HepG2 (cell line): Measurements from ENCODE around the gene TMX2. TPM values are rescaled to one million over a fixed set of nuclear protein-coding genes. Genes with fewer than 3 reads are reported as not detected.

Experiments used
- BRD4 ChIP-seq: sonication (generic); formaldehyde crosslinking; IDR thresholded peaks from 2 replicates; pipeline ENCODE4 v1.4.0; 2020; ENCODE audit warnings: missing genetic modification reagents
- BRF2 ChIP-seq: sonication (generic); formaldehyde crosslinking; IDR thresholded peaks from 2 replicates; pipeline ENCODE4 v1.8.1; 2022; ENCODE audit warnings: mild to moderate bottlenecking, missing genetic modification reagents
- CC2D1A ChIP-seq: sonication (generic); formaldehyde crosslinking; IDR thresholded peaks from 2 replicates; pipeline ENCODE4 v1.8.1; 2023; ENCODE audit warnings: mild to moderate bottlenecking, missing genetic modification reagents
- CSRNP1 ChIP-seq: sonication (generic); formaldehyde crosslinking; IDR thresholded peaks from 2 replicates; pipeline ENCODE4 v1.8.1; 2023; ENCODE audit warnings: mild to moderate bottlenecking, missing genetic modification reagents
- DNMT1 ChIP-seq: sonication (generic); formaldehyde crosslinking; IDR thresholded peaks from 2 replicates; pipeline ENCODE4 v1.5.1; 2020; ENCODE audit warnings: mild to moderate bottlenecking, missing genetic modification reagents
- FIP1L1 ChIP-seq: fragments of 200-400 bp; formaldehyde crosslinking; IDR thresholded peaks from 2 replicates; pipeline ENCODE4 v1.6.1; 2018; ENCODE audit warnings: low read depth, mild to moderate bottlenecking, low read length, moderate library complexity, borderline replicate concordance; ENCODE audit not compliant: insufficient read depth
- FOXA3 ChIP-seq: IDR thresholded peaks from 2 replicates; pipeline ENCODE4 v1.6.1; 2016; ENCODE audit warnings: missing genetic modification reagents, missing compliant biosample characterization
- GLMP ChIP-seq: sonication (generic); formaldehyde crosslinking; IDR thresholded peaks from 2 replicates; pipeline ENCODE4 v1.9.0; 2021; ENCODE audit warnings: missing genetic modification reagents, mild to moderate bottlenecking, borderline replicate concordance
- JUN ChIP-seq: sonication (generic); formaldehyde crosslinking; IDR thresholded peaks from 2 replicates; pipeline ENCODE4 v1.4.0; 2020; ENCODE audit warnings: mild to moderate bottlenecking, missing genetic modification reagents
- KLF6 ChIP-seq: IDR thresholded peaks from 2 replicates; pipeline ENCODE4 v1.8.0; 2016; ENCODE audit warnings: missing biosample characterization, missing genetic modification reagents
- MED8 ChIP-seq: sonication (generic); formaldehyde crosslinking; IDR thresholded peaks from 2 replicates; pipeline ENCODE4 v1.8.1; 2023; ENCODE audit warnings: mild to moderate bottlenecking, missing genetic modification reagents; ENCODE audit not compliant: insufficient replicate concordance
- MLX ChIP-seq: IDR thresholded peaks from 2 replicates; pipeline ENCODE4 v1.6.1; 2016
- NFYC ChIP-seq: IDR thresholded peaks from 2 replicates; pipeline ENCODE4 v1.6.1; 2016; ENCODE audit warnings: missing genetic modification reagents, missing compliant biosample characterization
- POLR2A ChIP-seq, 2 experiments: IDR thresholded peaks; 2 replicates each; pipeline ENCODE4 v1.6.1; 2011; ENCODE audit warnings: low read depth in 2 of 2, low read length in 2 of 2, mild to moderate bottlenecking in 1 of 2, moderate library complexity in 1 of 2; ENCODE audit not compliant: insufficient read depth in 1 of 2
- TAF1 ChIP-seq: sonication (generic); formaldehyde crosslinking; IDR thresholded peaks from 2 replicates; pipeline ENCODE4 v1.4.0; 2020; ENCODE audit warnings: missing genetic modification reagents
- TRIM22 ChIP-seq: fragments of 450-650 bp; IDR thresholded peaks from 2 replicates; pipeline ENCODE4 v1.6.1; 2017
- ZBTB4 ChIP-seq: sonication (generic); formaldehyde crosslinking; IDR thresholded peaks from 2 replicates; pipeline ENCODE4 v1.4.0; 2020; ENCODE audit warnings: missing genetic modification reagents, mild to moderate bottlenecking, borderline replicate concordance
- ZNF343 ChIP-seq: sonication (generic); formaldehyde crosslinking; IDR thresholded peaks from 2 replicates; pipeline ENCODE4 v1.4.0; 2020; ENCODE audit warnings: mild to moderate bottlenecking, missing genetic modification reagents
- ZNF616 ChIP-seq: sonication (generic); formaldehyde crosslinking; IDR thresholded peaks from 2 replicates; pipeline ENCODE4 v1.5.0; 2020; ENCODE audit warnings: low read depth, mild to moderate bottlenecking, missing genetic modification reagents
- polyA plus RNA-seq, 8 experiments: library from polyadenylated mRNA; depleted of rRNA in 3 of 8; stranded (reverse) in 7 of 8; unstranded in 1 of 8; fragments of >200 nt; fragmentation: Illumina TruSeq in 4 of 8; extraction: Trizol in 4 of 8; gene quantifications; 2 replicates each; pipeline versions ENCODE4 v1.2.1 to v1.2.3, GENCODE V29; 2011 to 2016; ENCODE audit warnings: low read depth in 4 of 8, missing spikeins in 1 of 8, mixed read lengths in 1 of 8; ENCODE audit not compliant: insufficient read depth in 1 of 8
- total RNA-seq, 5 experiments: library from RNA; depleted of rRNA; stranded (reverse); fragments of >200 nt; fragmentation: Illumina TruSeq; extraction: Trizol; gene quantifications; 2 replicates each; pipeline ENCODE4 v1.2.3, GENCODE V29; 2016; ENCODE audit warnings: low read depth in 1 of 5

TMX2 gene
- total and polyA plus RNA-seq, 2 of the 13 experiments (the other 11 are each of a cell fraction or from before 2014, with no cell fraction given) = 84.5 to 129 TPM

- TF ChIP-seq GLMP (CRISPR knock-in tag) = no peak
- peak; percentile 92 for TF ChIP-seq NFYC (CRISPR knock-in tag)
- TF ChIP-seq TRIM22 = no peak
- TF ChIP-seq MED8 (CRISPR knock-in tag) = no peak
- no peak for TF ChIP-seq BRF2 (CRISPR knock-in tag)
- TF ChIP-seq POLR2A (IDR thresholded peaks at IDR 0.05; ENCODE audit: insufficient read depth in 1 of 2, low read depth in 2 of 2, low read length in 2 of 2) = peak; percentile 68 to 87
- no peak for TF ChIP-seq CC2D1A (CRISPR knock-in tag)
- no peak for TF ChIP-seq ZBTB4 (CRISPR knock-in tag)
- no peak for TF ChIP-seq KLF6 (CRISPR knock-in tag)
- peak; percentile 84 for TF ChIP-seq TAF1 (CRISPR knock-in tag)
- no peak for TF ChIP-seq CSRNP1 (CRISPR knock-in tag)
- TF ChIP-seq ZNF343 = no peak
- TF ChIP-seq MLX (CRISPR knock-in tag) = no peak
- TF ChIP-seq FOXA3 (CRISPR knock-in tag) = 0 out of 2 replicates have a peak, but pooled peaks have one; percentile 40
- no peak for TF ChIP-seq BRD4
- TF ChIP-seq JUN (CRISPR knock-in tag) = no peak
- no peak for TF ChIP-seq FIP1L1
- no peak for TF ChIP-seq DNMT1 (CRISPR knock-in tag)
- TF ChIP-seq ZNF616 = no peak
Observed at GRCh38 chr11:57761301-57762234, 49.2 kb downstream of the TMX2 start, which contains the start of gene CTNND1 (continued).
